Activated T-cell treated with anti-CD3 and anti-CD28 coated beads, Interleukin-2, amount 50 U/mL, for 72 hours (primary cell): ENCODE measurements around the gene KCNC3. TPM values are rescaled to one million over a fixed set of nuclear protein-coding genes. Genes with fewer than 3 reads are reported as not detected.
"Not testable (repeated sequence)": the region's sequence is repeated elsewhere in the genome, so short reads cannot be mapped to it uniquely, and the experiment has no call there.

Source experiments
- ATAC-seq, 2 donors: fragments of 150-1000 bp; cut with Tn5 transposase; replicated peaks in 1 of 2; 2 replicates each; pipeline ENCODE4 v1.10.0; 2021; ENCODE audit warnings: moderate library complexity in 2 of 2, mild to moderate bottlenecking in 1 of 2
- DNase-seq, 2 donors: peaks; one replicate each; pipeline ENCODE4 v3.0.0; 2021 to 2022; ENCODE audit warnings: mixed read lengths in 1 of 2
- H3K27ac Mint-ChIP-seq: one replicate; pipeline ENCODE4 v1.8.0; 2022; ENCODE audit warnings: mild to moderate bottlenecking, moderate library complexity, mixed read lengths
- H3K27me3 Mint-ChIP-seq: one replicate; pipeline ENCODE4 v1.8.0; 2022; ENCODE audit warnings: low read depth, mixed read lengths
- H3K36me3 Mint-ChIP-seq, 2 donors: one replicate each; pipeline ENCODE4 v1.8.0; 2022; ENCODE audit warnings: mixed read lengths in 2 of 2, mild to moderate bottlenecking in 1 of 2; ENCODE audit not compliant: insufficient read depth in 2 of 2
- H3K4me1 Mint-ChIP-seq: one replicate; pipeline ENCODE4 v1.8.0; 2022; ENCODE audit warnings: low read depth, mixed read lengths
- H3K4me3 Mint-ChIP-seq, 2 donors: one replicate each; pipeline ENCODE4 v1.8.0; 2022; ENCODE audit warnings: mild to moderate bottlenecking in 2 of 2, mixed read lengths in 2 of 2, moderate library complexity in 2 of 2
- H3K9me3 Mint-ChIP-seq, 2 donors: one replicate each; pipeline ENCODE4 v1.8.0; 2022; ENCODE audit warnings: mixed read lengths in 2 of 2
- total RNA-seq, 2 donors: library from RNA; stranded (reverse); gene quantifications; one replicate each; pipeline ENCODE4 v1.2.3, GENCODE V29; 2022

Gene KCNC3
- total RNA-seq, 2 donors from 2014 or later = 5.2 to 8.3 TPM

DNA sequence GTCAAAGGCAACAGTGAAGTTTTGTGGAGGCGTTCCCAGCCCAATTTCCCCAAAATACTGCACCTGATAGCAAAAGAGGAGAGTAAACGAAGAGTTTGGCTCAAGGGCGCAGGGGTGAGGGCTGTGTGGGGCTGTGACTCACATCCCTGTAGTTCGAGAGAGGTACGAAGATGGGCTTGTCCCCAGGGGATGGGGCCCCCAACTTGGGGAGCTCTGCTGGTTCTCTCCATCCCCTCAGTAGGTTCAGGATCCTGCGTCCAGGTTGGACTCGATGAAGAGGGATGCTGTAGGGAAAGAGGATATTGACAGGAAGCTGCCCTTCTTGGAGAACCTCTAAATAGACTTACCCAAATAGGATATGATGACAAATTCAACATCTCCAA, 32.8 kb upstream of the KCNC3 start:
- Mint-ChIP-seq H3K4me3 (peak overlapping the region; percentile 80 to 90), H3K36me3 (peaks cover 25 to 26% of the 10 kb centered on the region in 2 donors), H3K4me1 (peaks cover 88% of the 10 kb centered on the region), H3K27me3 (no peaks in the 10 kb centered on the region), H3K9me3 (peaks cover 4 to 6% of the 10 kb centered on the region in 2 donors), H3K27ac (peak overlapping the region; percentile 93)
- ATAC-seq (no peak), DNase-seq (peak in 1 of 2 donors; percentile 45)

DNA sequence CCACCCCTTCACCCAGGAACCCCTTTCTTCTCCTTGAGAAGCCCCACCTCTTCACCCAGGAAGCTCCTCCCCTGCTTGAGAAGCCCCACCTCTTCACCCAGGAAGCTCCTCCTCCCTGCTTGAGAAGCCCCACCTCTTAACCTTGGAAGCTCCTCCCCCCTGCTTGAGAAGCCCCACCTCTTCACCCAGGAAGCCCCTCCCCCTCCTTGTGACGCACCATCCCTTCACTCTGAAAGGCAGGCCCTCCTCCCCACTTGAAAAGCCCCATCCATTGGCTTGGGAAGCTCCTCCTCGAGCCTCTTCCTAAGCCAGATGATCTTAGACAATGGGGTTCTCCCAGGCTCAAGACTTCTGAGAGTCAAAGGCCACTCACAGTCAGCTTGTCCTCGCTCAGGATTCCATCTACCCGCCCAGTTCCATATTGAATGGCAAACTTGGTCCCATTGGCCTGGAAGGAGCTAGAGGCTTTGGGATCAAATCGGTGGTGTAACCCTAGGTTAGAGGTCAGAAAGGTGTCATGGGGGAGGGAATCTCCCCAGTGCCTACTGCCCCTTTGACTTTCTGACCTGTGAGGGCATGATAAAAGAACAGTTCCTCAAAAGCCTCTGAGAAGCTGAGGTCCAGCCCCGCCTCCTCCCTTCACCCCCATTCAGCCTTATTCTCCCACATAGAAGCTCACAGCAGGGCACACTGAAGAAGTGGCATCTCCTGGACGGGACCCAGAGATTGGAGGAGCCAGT, 32.3 kb upstream of the KCNC3 start:
- H3K36me3 Mint-ChIP-seq = peaks cover 25 to 26% of the 10 kb centered on the region in 2 donors
- DNase-seq = peak in 1 of 2 donors; percentile 53
- H3K27me3 Mint-ChIP-seq = no peaks in the 10 kb centered on the region
- H3K4me1 Mint-ChIP-seq = peaks cover 91% of the 10 kb centered on the region
- peak overlapping the region; percentile 93 for H3K27ac Mint-ChIP-seq
- H3K9me3 Mint-ChIP-seq = peaks cover 4 to 6% of the 10 kb centered on the region in 2 donors
- peak overlapping the region; percentile 80 to 90 for H3K4me3 Mint-ChIP-seq
- no peak for ATAC-seq

DNA sequence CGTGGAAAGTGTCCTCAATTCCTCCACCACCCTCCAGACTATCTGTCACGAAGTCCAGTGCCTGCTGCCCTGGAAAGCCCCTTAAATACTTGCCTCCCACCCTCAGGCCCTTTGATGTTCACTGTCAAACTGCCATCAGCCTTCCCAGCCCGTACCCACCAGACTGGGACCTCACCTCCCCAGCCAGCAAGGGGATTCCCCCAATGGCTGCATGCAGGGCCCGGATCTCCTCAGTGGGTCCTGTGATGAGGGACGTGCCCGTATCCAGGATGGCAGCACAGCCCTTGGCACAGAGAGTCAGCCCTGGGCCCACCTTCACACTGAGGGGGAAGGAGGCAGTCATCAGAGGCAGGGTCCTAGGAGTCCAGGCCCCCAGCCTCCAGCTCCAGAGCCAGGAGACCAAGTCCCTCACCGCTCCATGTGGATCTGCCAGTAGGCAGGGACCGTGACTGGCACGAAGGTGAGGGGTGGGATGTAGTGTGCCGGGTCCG, 30.2 kb upstream of the KCNC3 start:
- DNase-seq (no peak), ATAC-seq (no peak)
- H3K4me3 Mint-ChIP-seq = peak overlapping the region; percentile 80 to 91
- peak overlapping the region; percentile 86 for H3K27ac Mint-ChIP-seq
- peaks cover 73% of the 10 kb centered on the region for H3K4me1 Mint-ChIP-seq
- no peaks in the 10 kb centered on the region for H3K27me3 Mint-ChIP-seq
- peaks cover 24% of the 10 kb centered on the region in 2 donors for H3K36me3 Mint-ChIP-seq
- peaks cover 4 to 6% of the 10 kb centered on the region in 2 donors for H3K9me3 Mint-ChIP-seq

DNA sequence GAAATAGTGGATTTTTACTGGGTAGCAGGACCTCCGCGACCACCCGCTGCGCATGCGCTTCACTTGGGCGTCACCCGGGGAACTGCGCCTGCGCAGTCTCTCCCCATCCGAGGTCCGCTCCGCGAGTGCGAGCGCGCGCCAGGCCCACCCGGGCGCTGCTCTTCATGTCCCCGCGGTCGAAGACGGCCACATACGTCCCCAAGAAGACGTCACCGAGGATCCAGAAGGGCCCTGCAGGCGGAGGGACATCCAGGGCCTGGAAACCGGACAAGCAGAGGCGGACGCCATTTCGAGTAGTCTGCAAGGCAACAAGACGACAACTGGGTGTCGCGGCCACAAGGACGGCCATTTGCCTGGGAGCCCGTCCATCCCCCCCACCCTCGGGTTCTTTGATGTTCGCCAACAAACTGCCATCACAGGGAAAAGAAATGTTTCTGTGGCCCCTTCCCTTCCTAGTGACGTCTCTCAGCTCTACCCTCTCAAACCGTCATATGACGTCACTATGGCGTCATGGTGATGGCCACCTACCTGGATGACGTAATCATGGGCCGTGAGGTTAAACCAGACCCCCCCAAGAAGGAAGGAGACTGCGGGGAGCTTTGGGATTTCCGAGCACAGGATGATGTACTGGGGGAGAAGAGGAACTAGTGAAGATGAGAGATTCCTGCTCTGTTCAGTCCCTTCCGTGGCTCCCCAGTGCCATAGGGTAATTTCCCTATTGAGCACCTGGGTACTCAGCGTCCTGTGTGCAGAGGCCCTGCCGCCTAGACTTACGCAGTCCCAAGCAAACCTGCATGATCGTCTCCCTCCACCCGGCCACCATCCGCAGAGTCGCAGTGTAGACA, 29.5 kb upstream of the KCNC3 start:
- Mint-ChIP-seq H3K36me3 (peaks cover 22 to 24% of the 10 kb centered on the region in 2 donors), H3K9me3 (peaks cover 4 to 6% of the 10 kb centered on the region in 2 donors), H3K27ac (peak overlapping the region; percentile 86), H3K27me3 (no peaks in the 10 kb centered on the region), H3K4me1 (peaks cover 66% of the 10 kb centered on the region), H3K4me3 (peak overlapping the region; percentile 80 to 91)
- ATAC-seq (peak; percentile 11 to 36), DNase-seq (peak; percentile 83 to 84)

DNA sequence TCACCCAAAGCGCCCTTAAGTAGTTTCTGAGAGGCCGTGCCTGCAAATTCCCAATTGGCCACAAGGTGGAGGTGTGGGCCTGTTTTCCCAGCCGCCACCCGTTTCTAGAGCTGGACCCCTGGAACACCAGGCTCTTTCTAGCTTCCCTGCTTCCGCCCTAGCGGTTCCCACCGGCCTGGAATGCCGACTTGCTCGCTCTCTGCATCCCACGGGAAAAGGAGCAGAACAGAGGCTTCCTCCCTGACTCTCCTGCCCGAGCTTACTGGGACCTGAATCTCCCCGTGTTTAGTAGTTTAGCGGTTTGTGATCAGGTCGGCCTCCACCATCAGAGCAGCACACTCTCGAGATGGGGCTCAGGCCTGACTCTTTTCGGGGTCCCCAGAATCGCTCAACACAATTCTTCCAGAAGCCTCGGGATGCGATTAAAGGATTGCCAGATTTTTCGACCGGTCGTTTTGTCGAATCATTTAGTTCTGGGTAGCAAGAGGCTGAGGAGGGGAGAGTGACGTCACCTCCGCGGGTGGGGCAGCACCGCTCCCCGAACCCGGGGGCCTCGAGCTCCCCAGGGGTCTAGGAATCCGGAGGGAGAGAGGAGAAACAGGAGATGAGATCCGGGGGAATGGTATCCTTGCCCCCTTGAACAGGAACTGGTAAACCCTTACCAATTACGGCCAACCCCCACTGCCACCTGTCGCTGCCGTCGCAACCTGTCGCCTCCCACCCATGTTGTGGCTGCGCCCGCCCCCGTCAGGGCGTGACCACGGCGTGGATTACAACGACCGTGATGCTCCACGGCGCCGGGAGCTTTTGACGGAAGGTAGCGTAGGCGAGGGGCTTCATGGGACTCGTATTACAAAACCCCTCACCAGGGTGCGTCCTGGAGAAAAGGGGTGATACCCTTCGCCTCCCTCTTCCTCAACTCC, 28.3 kb upstream of the KCNC3 start:
- Mint-ChIP-seq H3K4me3 (peak overlapping the region; percentile 80 to 91), H3K36me3 (peaks cover 20 to 24% of the 10 kb centered on the region in 2 donors), H3K27ac (peak overlapping the region; percentile 91), H3K9me3 (peaks cover 4 to 6% of the 10 kb centered on the region in 2 donors), H3K27me3 (no peaks in the 10 kb centered on the region), H3K4me1 (peaks cover 53% of the 10 kb centered on the region)
- peak; percentile 72 to 77 for ATAC-seq
- peak; percentile 88 to 90 for DNase-seq

DNA sequence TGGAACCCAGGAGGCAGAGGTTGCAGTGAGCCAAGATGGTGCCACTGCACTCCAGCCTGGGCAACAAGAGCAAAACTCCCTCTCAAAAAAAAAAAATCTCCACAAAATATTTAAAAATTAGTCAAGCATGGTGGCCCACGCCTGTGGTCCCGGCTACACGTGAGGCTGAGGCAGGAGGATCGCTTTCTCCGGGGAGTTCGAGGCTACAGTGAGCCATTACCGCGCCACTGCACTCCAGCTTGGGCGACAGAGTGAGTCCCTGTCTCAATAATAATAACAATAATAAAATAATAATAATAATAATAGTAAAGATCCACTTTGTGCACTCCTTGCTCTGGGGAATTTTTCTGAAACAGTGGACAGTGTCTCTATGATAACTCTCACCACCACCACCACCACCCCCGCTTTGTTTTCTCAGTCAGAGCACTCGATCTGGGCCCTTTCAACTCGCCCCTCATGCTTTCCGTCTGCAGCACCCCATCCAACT, 27.6 kb upstream of the KCNC3 start:
- Mint-ChIP-seq H3K9me3 (peaks cover 4% of the 10 kb centered on the region in 2 donors), H3K27me3 (no peaks in the 10 kb centered on the region), H3K27ac (peak overlapping the region; percentile 91), H3K4me3 (peak overlapping the region; percentile 80 to 91), H3K4me1 (peaks cover 46% of the 10 kb centered on the region), H3K36me3 (peaks cover 16 to 23% of the 10 kb centered on the region in 2 donors)
- ATAC-seq (no peak), DNase-seq (no peak)

DNA sequence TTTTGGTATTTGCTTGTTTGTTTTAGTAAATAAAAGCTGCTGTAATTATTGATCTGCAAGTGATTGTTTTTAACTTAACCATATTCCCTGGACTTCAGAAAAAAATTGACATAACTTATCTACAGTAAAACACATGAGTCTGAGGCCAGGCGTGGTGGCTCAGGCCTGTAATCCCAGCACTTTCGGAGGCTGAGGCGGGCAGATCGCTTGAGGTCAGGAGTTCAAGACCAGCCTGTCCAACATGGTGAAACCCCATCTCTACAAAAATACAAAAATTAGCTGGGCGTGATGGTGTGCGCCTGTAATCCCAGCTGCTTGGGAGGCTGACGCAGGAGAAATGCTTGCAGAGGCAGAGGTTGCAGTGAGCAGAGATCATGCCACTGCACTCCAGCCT, 24.3 kb upstream of the KCNC3 start:
- H3K27me3 Mint-ChIP-seq, H3K27ac Mint-ChIP-seq, H3K36me3 Mint-ChIP-seq, H3K4me3 Mint-ChIP-seq, H3K9me3 Mint-ChIP-seq, DNase-seq, ATAC-seq: not testable (repeated sequence)
- H3K4me1 Mint-ChIP-seq = peaks cover 26% of the 10 kb centered on the region

DNA sequence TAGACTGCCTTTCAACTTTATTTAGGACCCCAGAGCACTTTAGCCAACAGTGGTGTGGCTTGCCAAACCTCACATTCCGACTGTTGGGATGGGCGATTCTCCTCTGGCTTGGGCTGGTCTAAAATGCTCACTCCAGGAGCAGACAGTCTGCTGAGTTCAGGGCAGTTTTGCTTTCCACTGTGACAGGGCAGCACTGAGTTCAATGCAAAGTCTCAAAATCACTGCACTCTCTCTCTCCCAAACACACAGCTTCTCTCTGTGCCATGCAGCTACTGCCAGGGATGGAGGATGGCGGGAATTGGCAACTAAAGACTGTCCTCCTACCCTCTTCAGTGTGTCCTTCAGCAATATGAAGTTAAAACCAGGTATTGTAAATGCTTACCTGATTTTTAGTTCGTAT, 23.1 kb upstream of the KCNC3 start:
- H3K4me3 Mint-ChIP-seq = no peak overlapping the region
- DNase-seq (no peak), ATAC-seq (no peak)
- no peaks in the 10 kb centered on the region for H3K27me3 Mint-ChIP-seq
- no peak overlapping the region for H3K27ac Mint-ChIP-seq
- no peaks in the 10 kb centered on the region for H3K9me3 Mint-ChIP-seq
- H3K36me3 Mint-ChIP-seq = no peaks in the 10 kb centered on the region
- H3K4me1 Mint-ChIP-seq = peaks cover 30% of the 10 kb centered on the region

DNA sequence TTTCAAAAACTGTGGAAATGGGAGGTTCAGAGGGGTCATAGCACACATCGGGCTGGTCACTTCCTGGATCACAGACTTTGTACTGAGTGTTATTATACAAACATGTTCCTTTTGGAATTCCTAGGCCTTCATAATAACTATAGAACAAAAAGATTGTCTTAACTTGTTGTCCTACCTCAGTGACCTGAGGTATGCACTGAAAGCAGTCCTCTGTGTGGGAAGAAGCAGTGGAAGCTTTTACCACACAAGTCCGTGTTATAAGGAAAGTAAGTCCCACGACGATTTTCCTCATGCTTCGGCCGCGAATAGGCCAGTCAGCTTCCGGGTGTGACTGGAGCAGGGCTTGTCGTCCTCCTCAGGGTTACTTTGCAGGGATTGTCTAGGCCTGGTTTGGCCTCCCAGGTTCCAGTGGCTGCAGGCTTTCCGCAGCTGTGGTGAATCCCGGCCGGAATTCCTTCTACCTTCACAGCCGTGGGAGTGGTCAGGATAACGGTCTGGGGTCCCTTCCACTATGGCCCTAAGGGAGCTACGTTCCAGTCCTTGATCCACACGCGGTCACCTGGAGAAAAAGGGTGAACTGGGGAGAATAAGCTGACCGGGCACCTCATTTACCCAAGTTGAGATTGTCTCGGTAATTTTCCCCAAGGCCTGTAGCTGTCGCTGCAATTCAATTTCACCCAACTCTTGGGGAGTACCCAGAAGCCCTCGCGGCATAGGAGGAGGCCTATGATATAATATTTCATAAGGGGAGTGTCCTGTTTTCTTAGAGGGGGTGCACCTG, 20.3 kb upstream of the KCNC3 start:
- Mint-ChIP-seq H3K4me3 (peak overlapping the region in 1 of 2 donors; percentile 12), H3K27ac (peak overlapping the region; percentile 31)
- no peak for ATAC-seq

DNA sequence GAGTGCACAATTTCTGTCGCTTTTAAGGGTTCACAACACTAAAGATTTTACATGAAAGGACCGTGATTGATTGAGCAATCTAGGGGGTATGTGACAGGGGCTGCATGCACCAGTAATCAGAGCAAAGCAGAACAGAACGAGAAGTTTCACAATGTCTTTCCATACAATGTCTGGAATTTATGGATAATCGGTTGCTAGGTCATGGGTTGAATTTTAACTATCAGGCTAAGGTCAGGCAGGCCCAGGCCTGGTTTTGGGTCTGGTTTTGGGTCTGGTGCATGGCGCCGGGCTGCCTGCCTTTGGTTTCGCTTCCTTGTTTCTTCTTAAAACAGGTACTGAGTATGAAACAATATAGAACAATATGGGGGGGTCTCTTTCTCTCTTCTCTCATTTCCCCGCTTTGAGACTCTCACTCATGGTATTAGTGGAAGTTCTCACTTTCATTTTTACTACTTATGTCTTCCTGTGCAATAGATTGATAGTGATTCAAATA, 18.0 kb upstream of the KCNC3 start:
- ATAC-seq (peak; percentile 88), DNase-seq (peak in 1 of 2 donors; percentile 57)
- Mint-ChIP-seq H3K27ac (peak overlapping the region; percentile 74), H3K4me1 (peaks cover 61% of the 10 kb centered on the region), H3K4me3 (peak overlapping the region; percentile 70 to 80), H3K36me3 (peaks cover 7 to 17% of the 10 kb centered on the region in 2 donors)
- not testable (repeated sequence) for H3K27me3 Mint-ChIP-seq, H3K9me3 Mint-ChIP-seq

More for the DNA sequence above, 20.3 kb upstream of the KCNC3 start:
- no peaks in the 10 kb centered on the region for H3K27me3 Mint-ChIP-seq
- H3K36me3 Mint-ChIP-seq = peaks cover 5 to 9% of the 10 kb centered on the region in 2 donors
- no peaks in the 10 kb centered on the region for H3K9me3 Mint-ChIP-seq
- peaks cover 52% of the 10 kb centered on the region for H3K4me1 Mint-ChIP-seq
- no peak for DNase-seq

DNA sequence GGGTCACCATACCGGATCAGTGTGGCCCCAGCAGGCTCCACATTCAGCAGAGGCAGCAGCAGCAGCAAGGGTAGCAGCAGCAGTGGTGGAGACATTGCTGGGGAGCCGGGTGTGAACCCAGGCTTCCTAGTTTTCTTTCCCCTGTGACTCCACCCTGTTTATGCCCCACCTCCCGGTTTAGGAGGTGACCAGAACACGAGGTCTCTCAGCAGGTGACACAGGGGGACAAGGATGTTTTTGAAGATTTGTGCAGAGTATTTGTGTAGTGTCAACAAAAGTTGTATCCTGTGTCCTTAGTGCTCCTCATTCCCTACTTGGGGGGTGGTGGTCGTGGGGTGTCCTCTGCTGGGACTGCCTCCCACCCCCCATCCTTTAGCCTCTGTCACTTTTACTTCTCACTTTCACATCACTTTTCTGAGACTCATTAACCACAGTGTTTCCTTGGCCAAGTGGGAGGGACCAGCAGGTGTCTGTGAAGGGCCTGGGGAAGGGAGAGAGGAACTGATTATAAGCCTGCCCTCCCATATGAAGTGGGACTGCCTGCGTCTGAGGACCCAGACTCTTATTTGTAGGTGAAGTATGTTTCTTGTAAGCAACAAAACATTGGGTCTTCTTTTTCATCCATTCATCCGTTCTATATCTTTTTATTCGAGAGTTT, 15.6 kb upstream of the KCNC3 start:
- no peaks in the 10 kb centered on the region for H3K27me3 Mint-ChIP-seq
- peaks cover 0 to 2% of the 10 kb centered on the region in 2 donors for H3K9me3 Mint-ChIP-seq
- H3K4me1 Mint-ChIP-seq = peaks cover 61% of the 10 kb centered on the region
- peak in 1 of 2 donors; percentile 20 for ATAC-seq
- no peak overlapping the region for H3K27ac Mint-ChIP-seq
- DNase-seq = no peak
- peaks cover 7 to 17% of the 10 kb centered on the region in 2 donors for H3K36me3 Mint-ChIP-seq
- H3K4me3 Mint-ChIP-seq = peak overlapping the region; percentile 23 to 63
